GM19452 (cell line): ENCODE data around the gene NME8.

Experiments
- ATAC-seq: cut with Tn5 transposase; IDR thresholded peaks from one replicate; pipeline ENCODE4 v1.9.1; 2021; ENCODE audit not compliant: unreplicated experiment

The NME8 gene

GRCh38 chr7:37899712-37900247, 51.4 kb downstream of the NME8 start:
- ATAC-seq = no peak

GRCh38 chr7:37901236-37901827, 52.9 kb downstream of the NME8 start:
- no peak for ATAC-seq

- no peak for ATAC-seq
These were observed 53.6 kb downstream of the NME8 start for GRCh38 chr7:37901890-37902524.

GRCh38 chr7:37908221-37908788, 59.9 kb downstream of the NME8 start:
- ATAC-seq = no peak

- no peak for ATAC-seq
These were observed 64.4 kb downstream of the NME8 start for GRCh38 chr7:37912756-37913155.

- ATAC-seq = no peak
These were observed 67.0 kb downstream of the NME8 start for GRCh38 chr7:37915438-37915837.

- ATAC-seq = no peak
These were observed 67.7 kb downstream of the NME8 start for GRCh38 chr7:37916017-37916672.

- no peak for ATAC-seq
These were observed 68.6 kb downstream of the NME8 start, which contains the start of gene SFRP4 for GRCh38 chr7:37916673-37917660. Gene SFRP4 (minus strand): TSS chr7:37916817. CDS start chr7:37916537, 280 bp downstream.

GRCh38 chr7:37918526-37918925, 70.1 kb downstream of the NME8 start:
- ATAC-seq = no peak

GRCh38 chr7:37920305-37920848, 72.0 kb downstream of the NME8 start, which contains the start of gene EPDR1:
Gene EPDR1 (plus strand): TSS chr7:37920640. CDS start chr7:37920940, 300 bp downstream.
- ATAC-seq = peak; percentile 54

- peak; percentile 40 for ATAC-seq
These were observed 72.7 kb downstream of the NME8 start for GRCh38 chr7:37920849-37921805.

GRCh38 chr7:37921876-37922275, 73.5 kb downstream of the NME8 start:
- no peak for ATAC-seq

- no peak for ATAC-seq
These were observed 75.6 kb downstream of the NME8 start for GRCh38 chr7:37923996-37924395.

- ATAC-seq = no peak
These were observed 76.2 kb downstream of the NME8 start for GRCh38 chr7:37924491-37925041.

- no peak for ATAC-seq
These were observed 77.2 kb downstream of the NME8 start for GRCh38 chr7:37925620-37926019.

- no peak for ATAC-seq
These were observed 79.5 kb downstream of the NME8 start for GRCh38 chr7:37927773-37928444.

- no peak for ATAC-seq
These were observed 80.5 kb downstream of the NME8 start for GRCh38 chr7:37928878-37929277.
